Upper lobe of left lung (tissue), 6 donors: Measurements from ENCODE around the gene FTSJ3. TPM values are rescaled to one million over a fixed set of nuclear protein-coding genes. Genes with fewer than 3 reads are reported as not detected.

Experiments used
- ATAC-seq, 2 donors: fragments of 200-7000 bp; cut with Tn5 transposase; one replicate each; pipeline ENCODE4 v1.9.1; 2022; ENCODE audit warnings: mild to moderate bottlenecking in 2 of 2, moderate library complexity in 2 of 2; ENCODE audit not compliant: low FRiP score in 2 of 2
- DNase-seq, 2 donors: peaks; one replicate each; pipeline ENCODE4 v3.0.0-alpha.2; 2019 to 2020
- H3K27ac ChIP-seq, 4 donors: fragments of 200-600 bp; sonication (generic); one replicate each; pipeline ENCODE4 v1.5.1; 2016 to 2019
- H3K27me3 ChIP-seq, 4 donors: fragments of 200-600 bp; sonication (generic); one replicate each; pipeline ENCODE4 v1.5.1; 2017 to 2019
- H3K36me3 ChIP-seq, 4 donors: fragments of 200-600 bp; sonication (generic); one replicate each; pipeline ENCODE4 v1.5.1; 2016 to 2019
- H3K4me1 ChIP-seq, 4 donors: fragments of 200-600 bp; sonication (generic); one replicate each; pipeline ENCODE4 v1.5.1; 2018 to 2019
- H3K4me3 ChIP-seq, 4 donors: fragments of 200-600 bp; sonication (generic); one replicate each; pipeline ENCODE4 v1.5.1; 2017 to 2019; ENCODE audit warnings: mild to moderate bottlenecking in 2 of 4, moderate library complexity in 1 of 4
- H3K9me3 ChIP-seq, 4 donors: fragments of 200-600 bp; sonication (generic); one replicate each; pipeline ENCODE4 v1.5.1; 2018 to 2019
- CTCF ChIP-seq, 6 experiments: fragments of 450-650 bp in 4 of 6; fragments of 200-600 bp in 2 of 6; sonication (generic) in 2 of 6; IDR thresholded peaks; one replicate each; pipeline ENCODE4 v1.5.1; 2016 to 2019; ENCODE audit warnings: antibody characterized with exemption in 6 of 6
- EP300 ChIP-seq, 4 donors: sonication (generic); formaldehyde crosslinking; IDR thresholded peaks; one replicate each; pipeline ENCODE4 v1.5.1; 2017; ENCODE audit warnings: antibody characterized with exemption in 4 of 4, control low read depth in 2 of 4
- POLR2A ChIP-seq, 4 donors: fragments of 450-650 bp; IDR thresholded peaks; one replicate each; pipeline ENCODE4 v1.5.1; 2016 to 2017; ENCODE audit warnings: antibody characterized with exemption in 4 of 4, mild to moderate bottlenecking in 2 of 4
- POLR2AphosphoS5 ChIP-seq, 2 donors: sonication (generic); formaldehyde crosslinking; IDR thresholded peaks; one replicate each; pipeline ENCODE4 v1.5.1; 2017; ENCODE audit warnings: antibody characterized with exemption in 2 of 2
- WGBS, 2 donors: methylation state at CpG; one replicate each; pipeline ENCODE4 v1.1.5; 2017 to 2018; 5-methylcytosine and 5-hydroxymethylcytosine counted together
- total RNA-seq, 6 donors: library from RNA; depleted of rRNA in 4 of 6; stranded (reverse); fragments of >200 nt in 4 of 6; gene quantifications; one replicate each; pipeline versions ENCODE4 v1.1.0 to v1.2.1, GENCODE V29; 2016 to 2021
- donor health status: DM: no; HTN: no; CAD: no; lungs with moderate emphysema.
- donor health status: DM: no; HTN: yes; CAD: no; lungs with severe emphysema.

The FTSJ3 gene
- total RNA-seq, 6 donors from 2014 or later = 24.7 to 75.4 (median 41.8) TPM

DNA sequence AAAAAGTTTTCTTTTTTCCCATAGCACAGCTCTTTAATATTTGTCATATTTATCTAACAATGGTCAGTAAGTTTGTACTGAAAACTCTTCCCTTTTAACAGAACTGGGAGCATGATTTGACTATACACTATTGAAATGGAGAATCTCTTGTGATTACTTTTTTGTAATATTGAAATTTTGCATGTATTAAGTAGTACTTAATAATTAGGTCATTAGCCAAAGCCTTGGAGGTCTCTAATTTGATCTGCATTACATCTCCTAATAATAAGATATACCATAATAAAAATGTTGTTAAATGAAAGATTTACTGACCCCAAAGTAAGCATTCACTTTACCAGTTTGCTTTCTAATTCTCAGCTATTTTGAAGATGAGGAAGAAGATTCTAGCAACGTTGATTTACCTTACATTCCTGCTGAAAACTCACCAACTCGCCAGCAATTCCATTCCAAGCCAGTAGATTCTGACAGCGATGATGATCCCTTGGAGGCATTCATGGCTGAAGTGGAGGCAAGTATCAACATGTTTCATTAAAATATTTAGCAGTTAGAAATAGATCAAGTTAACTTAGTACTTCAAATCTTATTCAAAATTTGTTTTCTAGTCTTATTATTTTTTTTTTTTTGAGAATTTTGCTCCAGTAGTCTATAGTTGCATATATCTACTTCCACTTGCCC, 35.3 kb downstream of the FTSJ3 start:
- TF ChIP-seq CTCF (IDR thresholded peaks at IDR 0.05) = no peak
- no peak for TF ChIP-seq POLR2A (IDR thresholded peaks at IDR 0.05)
- no peak for TF ChIP-seq POLR2AphosphoS5 (IDR thresholded peaks at IDR 0.05)
- no peak for TF ChIP-seq EP300 (IDR thresholded peaks at IDR 0.05)
- no peaks in the 10 kb centered on the region for H3K4me1 ChIP-seq
- no peak overlapping the region for H3K27ac ChIP-seq
- no peak for DNase-seq
- no peaks in the 10 kb centered on the region for H3K9me3 ChIP-seq
- H3K4me3 ChIP-seq = no peak overlapping the region
- WGBS, 2 donors = 87 to 89% methylated on average over 3 of the region's 3 CpGs
- peaks cover 61 to 100% (median 82%) of the 10 kb centered on the region in 4 donors for H3K36me3 ChIP-seq
- no peaks in the 10 kb centered on the region for H3K27me3 ChIP-seq
- ATAC-seq = no peak

- Histone ChIP-seq H3K9me3 (no peaks in the 10 kb centered on the region), H3K27ac (no peak overlapping the region), H3K36me3 (peaks cover 44 to 91% (median 66%) of the 10 kb centered on the region in 4 donors), H3K4me1 (peaks cover 0 to under 1% (median 0%) of the 10 kb centered on the region in 4 donors), H3K27me3 (no peaks in the 10 kb centered on the region), H3K4me3 (no peak overlapping the region)
- 91 to 93% methylated on average over 6 of the region's 6 CpGs for WGBS, 2 donors
- TF ChIP-seq POLR2AphosphoS5 (IDR thresholded peaks at IDR 0.05) = no peak
- TF ChIP-seq CTCF (IDR thresholded peaks at IDR 0.05) = no peak
- no peak for TF ChIP-seq EP300 (IDR thresholded peaks at IDR 0.05)
- TF ChIP-seq POLR2A (IDR thresholded peaks at IDR 0.05) = no peak
- DNase-seq (no peak), ATAC-seq (no peak)
Measured at GRCh38 chr17:63790057-63790456, 37.4 kb downstream of the FTSJ3 start.

DNA sequence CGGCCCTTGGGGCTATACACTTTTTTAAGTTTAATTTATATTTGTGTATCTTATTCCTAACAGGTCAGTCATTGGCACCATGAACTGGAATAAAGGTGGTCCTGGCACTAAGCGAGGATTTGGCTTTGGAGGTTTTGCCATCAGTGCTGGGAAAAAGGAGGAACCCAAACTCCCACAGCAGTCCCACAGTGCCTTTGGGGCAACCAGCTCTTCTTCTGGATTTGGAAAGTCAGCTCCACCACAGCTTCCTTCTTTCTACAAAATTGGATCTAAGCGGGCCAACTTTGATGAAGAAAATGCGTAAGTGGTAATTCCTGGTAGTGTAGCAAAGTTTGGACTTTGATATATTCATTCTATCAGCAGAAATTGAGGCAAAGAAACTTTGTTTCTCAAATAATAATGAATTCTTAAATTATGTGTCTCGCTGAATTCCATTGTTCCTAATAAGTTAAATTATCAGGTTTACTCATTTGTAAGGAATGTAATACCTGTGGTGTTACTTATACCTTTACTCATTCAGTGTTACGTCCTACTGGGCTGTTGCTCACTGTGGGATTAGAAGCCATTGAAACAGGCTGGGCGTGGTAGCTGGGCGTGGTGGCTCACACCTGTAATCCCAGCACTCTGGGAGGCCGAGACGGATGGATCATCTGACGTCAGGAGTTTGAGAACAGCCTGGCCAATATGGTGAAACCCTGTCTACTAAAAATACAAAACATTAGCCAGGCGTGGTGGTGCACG, 40.3 kb downstream of the FTSJ3 start:
- ATAC-seq (no peak), DNase-seq (no peak)
- TF ChIP-seq POLR2A (IDR thresholded peaks at IDR 0.05) = no peak
- TF ChIP-seq EP300 (IDR thresholded peaks at IDR 0.05) = no peak
- TF ChIP-seq POLR2AphosphoS5 (IDR thresholded peaks at IDR 0.05) = no peak
- no peak for TF ChIP-seq CTCF (IDR thresholded peaks at IDR 0.05)
- H3K4me3 ChIP-seq = no peak overlapping the region
- 94% methylated on average over 13 of the region's 13 CpGs for WGBS, 2 donors
- H3K36me3 ChIP-seq = peaks cover 21 to 79% (median 44%) of the 10 kb centered on the region in 4 donors
- peaks cover 0 to 7% (median 4%) of the 10 kb centered on the region in 4 donors for H3K4me1 ChIP-seq
- H3K9me3 ChIP-seq = no peaks in the 10 kb centered on the region
- H3K27me3 ChIP-seq = no peaks in the 10 kb centered on the region
- no peak overlapping the region for H3K27ac ChIP-seq

DNA sequence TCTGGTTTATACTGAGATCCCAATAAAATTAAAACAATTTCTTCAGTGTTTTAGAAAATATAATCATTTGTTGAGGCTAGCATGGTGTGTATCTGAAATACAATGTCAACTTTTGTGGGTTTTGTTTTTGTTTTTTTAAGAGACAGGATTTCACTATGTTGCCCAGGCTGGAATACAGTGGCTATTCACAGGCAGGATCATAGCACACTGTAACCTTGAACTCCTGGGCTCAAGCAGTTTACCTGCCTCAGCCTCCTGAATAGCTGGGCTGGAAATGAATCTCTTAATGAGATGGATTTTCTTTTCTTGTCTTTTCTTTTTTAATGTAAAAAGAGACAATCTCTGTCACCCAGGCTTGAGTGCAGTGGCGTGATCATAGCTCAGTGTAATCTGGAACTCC, 41.3 kb downstream of the FTSJ3 start:
- WGBS, 2 donors = 96 to 100% methylated on average over 1 of the region's 1 CpG
- H3K27ac ChIP-seq = no peak overlapping the region
- TF ChIP-seq POLR2AphosphoS5 (IDR thresholded peaks at IDR 0.05) = no peak
- no peak for TF ChIP-seq EP300 (IDR thresholded peaks at IDR 0.05)
- TF ChIP-seq POLR2A (IDR thresholded peaks at IDR 0.05) = no peak
- no peak for TF ChIP-seq CTCF (IDR thresholded peaks at IDR 0.05)

More for the DNA sequence above, 41.3 kb downstream of the FTSJ3 start:
- Histone ChIP-seq H3K4me3 (no peak overlapping the region), H3K27me3 (no peaks in the 10 kb centered on the region), H3K4me1 (peaks cover 0 to 14% (median 4%) of the 10 kb centered on the region in 4 donors), H3K9me3 (no peaks in the 10 kb centered on the region), H3K36me3 (peaks cover 16 to 71% (median 40%) of the 10 kb centered on the region in 4 donors)
- DNase-seq = no peak
- no peak for ATAC-seq
